Activated CD4-positive, CD25-positive, alpha-beta regulatory T cell treated with anti-CD3 and anti-CD28 coated beads, Interleukin-2, amount 50 U/mL, for 72 hours (primary cell): ENCODE data around the gene MLST8.
"Not testable (repeated sequence)": the region's sequence is repeated elsewhere in the genome, so short reads cannot be mapped to it uniquely, and the experiment has no call there.

ENCODE experiments used
- DNase-seq: peaks from one replicate; pipeline ENCODE4 v3.0.0; 2021

The MLST8 gene

GRCh38 chr16:2233872-2234812, 28.9 kb downstream of the MLST8 start:
- no peak for DNase-seq

GRCh38 chr16:2234813-2235170, 29.5 kb downstream of the MLST8 start:
- no peak for DNase-seq

- no peak for DNase-seq
Observed at GRCh38 chr16:2235234-2235651, 30.0 kb downstream of the MLST8 start.

GRCh38 chr16:2235695-2236336, 30.6 kb downstream of the MLST8 start:
- DNase-seq = no peak

GRCh38 chr16:2236337-2237101, 31.3 kb downstream of the MLST8 start, which contains the start of gene DNASE1L2:
TSS of gene DNASE1L2 (plus strand) at chr16:2236444. CDS start at chr16:2236817, 373 bp downstream.
- no peak for DNase-seq

- DNase-seq = no peak
Observed at GRCh38 chr16:2237102-2237482, 31.8 kb downstream of the MLST8 start.

GRCh38 chr16:2237493-2238149, 32.4 kb downstream of the MLST8 start:
- no peak for DNase-seq

GRCh38 chr16:2238150-2238837, 33.0 kb downstream of the MLST8 start:
- DNase-seq = no peak

GRCh38 chr16:2238838-2239675, 33.8 kb downstream of the MLST8 start:
- DNase-seq = no peak

- DNase-seq = not testable (repeated sequence)
Observed at GRCh38 chr16:2240331-2240730, 35.1 kb downstream of the MLST8 start.

GRCh38 chr16:2242598-2242997, 37.3 kb downstream of the MLST8 start:
- no peak for DNase-seq

GRCh38 chr16:2243031-2243528, 37.8 kb downstream of the MLST8 start:
- no peak for DNase-seq

- no peak for DNase-seq
Observed at GRCh38 chr16:2243781-2244180, 38.5 kb downstream of the MLST8 start.

GRCh38 chr16:2244301-2244700, 39.0 kb downstream of the MLST8 start:
- no peak for DNase-seq

GRCh38 chr16:2244926-2245795, 39.9 kb downstream of the MLST8 start:
- no peak for DNase-seq

GRCh38 chr16:2246301-2246885, 41.1 kb downstream of the MLST8 start:
- DNase-seq = no peak

GRCh38 chr16:2250652-2251295, 45.5 kb downstream of the MLST8 start:
- DNase-seq = peak; percentile 64

GRCh38 chr16:2251296-2252111, 46.2 kb downstream of the MLST8 start, which contains the start of gene ECI1:
TSS of gene ECI1 (minus strand) at chr16:2251587. CDS start at chr16:2251566, 21 bp downstream.
- DNase-seq = peak; percentile 89
